Measurements from ENCODE around the gene GPRC5A.
"Not testable (repeated sequence)": the region's sequence is repeated elsewhere in the genome, so short reads cannot be mapped to it uniquely, and the experiment has no call there.

The GPRC5A gene

GRCh38 chr12:12870465-12870864 lies 20.9 kb upstream of the GPRC5A start:
- no peak for TF ChIP-seq CTCF (IDR thresholded peaks at IDR 0.05; ENCODE audit: low read depth, low read length, missing control alignments)
- peak; percentile 96 for DNase-seq (ENCODE audit: extremely low read depth, low read depth)
- no peak overlapping the region for H3K4me3 ChIP-seq (replicated peaks; ENCODE audit: low read depth, low read length)

GRCh38 chr12:12871587-12872138 lies 19.7 kb upstream of the GPRC5A start:
- no peak for DNase-seq (ENCODE audit: extremely low read depth, low read depth)
- H3K4me3 ChIP-seq (replicated peaks; ENCODE audit: low read depth, low read length), result no peak overlapping the region
- TF ChIP-seq CTCF (IDR thresholded peaks at IDR 0.05; ENCODE audit: low read depth, low read length, missing control alignments), result no peak

- DNase-seq (ENCODE audit: extremely low read depth, low read depth), result no peak
- no peak overlapping the region for H3K4me3 ChIP-seq (replicated peaks; ENCODE audit: low read depth, low read length)
- no peak for TF ChIP-seq CTCF (IDR thresholded peaks at IDR 0.05; ENCODE audit: low read depth, low read length, missing control alignments)
Measured at GRCh38 chr12:12872139-12872933, 19.0 kb upstream of the GPRC5A start.

GRCh38 chr12:12872934-12873275 lies 18.5 kb upstream of the GPRC5A start:
- H3K4me3 ChIP-seq (replicated peaks; ENCODE audit: low read depth, low read length), result no peak overlapping the region
- DNase-seq (ENCODE audit: extremely low read depth, low read depth), result no peak
- TF ChIP-seq CTCF (IDR thresholded peaks at IDR 0.05; ENCODE audit: low read depth, low read length, missing control alignments), result no peak

GRCh38 chr12:12874029-12874428 lies 17.3 kb upstream of the GPRC5A start:
- TF ChIP-seq CTCF (IDR thresholded peaks at IDR 0.05; ENCODE audit: low read depth, low read length, missing control alignments), result no peak
- H3K4me3 ChIP-seq (replicated peaks; ENCODE audit: low read depth, low read length), result no peak overlapping the region
- DNase-seq (ENCODE audit: extremely low read depth, low read depth), result no peak

- not testable (repeated sequence) for H3K4me3 ChIP-seq (replicated peaks; ENCODE audit: low read depth, low read length); DNase-seq (ENCODE audit: extremely low read depth, low read depth)
Measured at GRCh38 chr12:12875301-12875700, 16.1 kb upstream of the GPRC5A start.

- no peak overlapping the region for H3K4me3 ChIP-seq (replicated peaks; ENCODE audit: low read depth, low read length)
- no peak for TF ChIP-seq CTCF (IDR thresholded peaks at IDR 0.05; ENCODE audit: low read depth, low read length, missing control alignments)
- DNase-seq (ENCODE audit: extremely low read depth, low read depth), result no peak
Measured at GRCh38 chr12:12877153-12877768, 14.1 kb upstream of the GPRC5A start.

All from HFF-Myc (cell line).